Right lobe of liver (tissue), 6 donors: Measurements from ENCODE around the gene NEUROG3. TPM values are rescaled to one million over a fixed set of nuclear protein-coding genes. Genes with fewer than 3 reads are reported as not detected.

Experiments
- ATAC-seq, 4 donors: fragments of 200-7000 bp; cut with Tn5 transposase; one replicate each; pipeline ENCODE4 v1.9.1; 2020; ENCODE audit warnings: mild to moderate bottlenecking in 4 of 4, moderate library complexity in 4 of 4
- DNase-seq, 3 donors: peaks; one replicate each; pipeline ENCODE4 v3.0.0-alpha.2; 2020
- H3K27ac ChIP-seq, 3 donors: fragments of 200-600 bp; one replicate each; pipeline ENCODE4 v1.8.0; 2022
- H3K27me3 ChIP-seq, 2 donors: fragments of 200-600 bp; one replicate each; pipeline ENCODE4 v1.8.0; 2022
- H3K36me3 ChIP-seq, 4 donors: fragments of 200-600 bp; sonication (generic) in 1 of 4; one replicate each; pipeline versions ENCODE4 v1.5.1 to v1.8.0; 2017 to 2022; ENCODE audit warnings: control low read depth in 1 of 4
- H3K4me1 ChIP-seq, 4 donors: fragments of 200-600 bp; sonication (generic) in 1 of 4; one replicate each; pipeline versions ENCODE4 v1.5.1 to v1.8.0; 2017 to 2022; ENCODE audit warnings: control low read depth in 1 of 4
- H3K4me3 ChIP-seq, 3 donors: fragments of 200-600 bp; one replicate each; pipeline ENCODE4 v1.8.0; 2022
- H3K9me3 ChIP-seq, 4 donors: fragments of 200-600 bp; sonication (generic) in 1 of 4; one replicate each; pipeline versions ENCODE4 v1.5.1 to v1.8.0; 2017 to 2022; ENCODE audit warnings: control low read depth in 1 of 4
- POLR2A ChIP-seq: fragments of 450-650 bp; IDR thresholded peaks from one replicate; pipeline ENCODE4 v1.6.1; 2017; ENCODE audit warnings: antibody characterized with exemption, mild to moderate bottlenecking
- WGBS: methylation state at CpG from one replicate; pipeline ENCODE4 v1.1.6; 2018; ENCODE audit warnings: low coverage, low lambda C conversion rate; ENCODE audit not compliant: insufficient coverage; ENCODE audit errors: missing lambda C conversion rate; 5-methylcytosine and 5-hydroxymethylcytosine counted together
- intact Hi-C, 2 donors: fragments of 100-400 bp; cut with DNase I; formaldehyde crosslinking; loops; one replicate each; pipeline versions ENCODE4 v1.11.2 to v1.14.1; 2022
- total RNA-seq, 6 experiments: library from RNA; depleted of rRNA in 2 of 6; stranded (reverse); fragments of >200 nt in 2 of 6; fragmentation: NEBNext Ultra II Directional in 3 of 6; extraction: Animal tissue kit (Norgen Biotek cat#: 25700) in 3 of 6; gene quantifications; one replicate each; pipeline versions ENCODE4 v1.1.0 to v1.2.4, GENCODE V29; 2016 to 2023
- TF ChIP-seq, protein P1 (sequence below), 4 donors: fragments of 200-600 bp in 3 of 4; fragments of 450-650 bp in 1 of 4; IDR thresholded peaks; one replicate each; pipeline versions ENCODE4 v1.5.1 to v1.8.0; 2016 to 2022; ENCODE audit warnings: antibody characterized with exemption in 4 of 4, mild to moderate bottlenecking in 2 of 4
- donor health status: DM: no; HTN: yes; CAD: no.
- donor health status: DM: no; HTN: no; CAD: no.
- donor health status: DM: no; HTN: no; CAD: no.
- donor health status: DM: no; HTN: yes; CAD: no.
- donor health status: DM: no; HTN: yes; CAD: no.

NEUROG3 gene
- total RNA-seq, 6 experiments from 2014 or later: not detected

DNA sequence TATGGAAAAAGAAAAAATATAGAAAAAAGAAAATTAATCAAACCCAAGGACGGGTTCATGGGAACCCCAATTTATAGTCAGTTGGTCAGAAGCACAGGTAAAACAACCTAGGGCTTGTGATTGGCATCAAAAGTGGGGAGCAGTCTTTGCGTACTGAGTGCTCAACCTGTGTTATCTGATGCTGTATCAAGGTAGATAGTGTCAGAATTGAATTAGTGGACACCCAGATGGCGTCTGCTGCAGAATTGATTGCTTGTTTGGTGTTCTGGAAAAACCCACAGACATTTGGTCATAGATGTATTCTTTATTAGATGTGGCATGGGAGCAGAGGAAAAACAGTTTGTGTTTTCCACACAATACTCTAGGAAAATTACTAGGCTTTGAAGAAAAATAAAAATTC lies 39.6 kb downstream of the NEUROG3 start:
- DNase-seq: no peak
- intact Hi-C loops: no loop called here
- Histone ChIP-seq H3K9me3 (no peaks in the 10 kb centered on the region), H3K4me3 (no peak overlapping the region), H3K4me1 (no peaks in the 10 kb centered on the region), H3K27me3 (no peaks in the 10 kb centered on the region), H3K36me3 (no peaks in the 10 kb centered on the region), H3K27ac (no peak overlapping the region)
- WGBS: 50% methylated on average over 3 of the region's 3 CpGs
- no peak for ATAC-seq
- no peak for TF ChIP-seq POLR2A

DNA sequence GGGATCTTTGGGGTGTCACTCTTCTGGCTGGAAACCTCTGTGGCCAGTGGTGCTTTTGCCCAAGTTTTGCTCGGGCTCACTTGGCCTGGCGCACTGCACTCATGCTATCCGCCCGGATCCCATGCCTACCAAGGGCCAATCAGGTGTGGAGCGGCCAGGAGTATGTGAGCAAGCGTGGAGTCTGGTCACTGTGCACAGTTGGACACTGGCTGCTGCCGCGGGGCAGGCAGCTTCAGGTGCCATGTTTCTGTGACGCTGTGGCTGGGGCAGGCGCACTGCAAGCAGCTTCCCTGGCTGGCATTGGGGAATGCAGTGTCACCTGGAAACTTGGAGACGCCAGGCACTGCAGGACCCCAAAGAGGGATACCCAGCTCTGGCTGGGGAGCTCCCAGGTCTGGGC lies 45.3 kb downstream of the NEUROG3 start:
- Histone ChIP-seq H3K4me3 (no peak overlapping the region), H3K27me3 (no peaks in the 10 kb centered on the region), H3K4me1 (no peaks in the 10 kb centered on the region), H3K9me3 (no peaks in the 10 kb centered on the region), H3K27ac (no peak overlapping the region), H3K36me3 (no peaks in the 10 kb centered on the region)
- ATAC-seq (peak in 1 of 4 donors; percentile 18), DNase-seq (no peak)
- intact Hi-C loops: no loop called here
- WGBS: no CpG with 5 or more reads among the region's 11 CpGs
- TF ChIP-seq, protein P1, sequence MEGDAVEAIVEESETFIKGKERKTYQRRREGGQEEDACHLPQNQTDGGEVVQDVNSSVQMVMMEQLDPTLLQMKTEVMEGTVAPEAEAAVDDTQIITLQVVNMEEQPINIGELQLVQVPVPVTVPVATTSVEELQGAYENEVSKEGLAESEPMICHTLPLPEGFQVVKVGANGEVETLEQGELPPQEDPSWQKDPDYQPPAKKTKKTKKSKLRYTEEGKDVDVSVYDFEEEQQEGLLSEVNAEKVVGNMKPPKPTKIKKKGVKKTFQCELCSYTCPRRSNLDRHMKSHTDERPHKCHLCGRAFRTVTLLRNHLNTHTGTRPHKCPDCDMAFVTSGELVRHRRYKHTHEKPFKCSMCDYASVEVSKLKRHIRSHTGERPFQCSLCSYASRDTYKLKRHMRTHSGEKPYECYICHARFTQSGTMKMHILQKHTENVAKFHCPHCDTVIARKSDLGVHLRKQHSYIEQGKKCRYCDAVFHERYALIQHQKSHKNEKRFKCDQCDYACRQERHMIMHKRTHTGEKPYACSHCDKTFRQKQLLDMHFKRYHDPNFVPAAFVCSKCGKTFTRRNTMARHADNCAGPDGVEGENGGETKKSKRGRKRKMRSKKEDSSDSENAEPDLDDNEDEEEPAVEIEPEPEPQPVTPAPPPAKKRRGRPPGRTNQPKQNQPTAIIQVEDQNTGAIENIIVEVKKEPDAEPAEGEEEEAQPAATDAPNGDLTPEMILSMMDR (IDR thresholded peaks at IDR 0.05): no peak
- no peak for TF ChIP-seq POLR2A

Other genes with a start within 250 kb of the NEUROG3 start
- gene TACR2, start 156.5 kb downstream of the NEUROG3 start, total RNA-seq: under 1 TPM in 3 of 6 experiments, not detected in 3; 0.16 to 0.22 (median 0.16) TPM
- 1 to 10 TPM; 2.3 to 8.3 (median 3.3) TPM for gene TSPAN15, start 122.0 kb downstream of the NEUROG3 start, total RNA-seq
- 1 to 10 TPM in 5 of 6 experiments, under 1 TPM in 1; 0.74 to 3.9 (median 1.5) TPM for gene FAM241B, start 56.8 kb upstream of the NEUROG3 start, total RNA-seq
- gene COL13A1, start 228.5 kb upstream of the NEUROG3 start, total RNA-seq: under 1 TPM in 4 of 6 experiments, not detected in 2; 0.18 to 0.44 (median 0.30) TPM